ENCODE measurements around the gene LSAMP. TPM values are rescaled to one million over a fixed set of nuclear protein-coding genes. Genes with fewer than 3 reads are reported as not detected.

LSAMP gene
- total RNA-seq, 1 experiment from 2014 or later, result 3.1 TPM

- no peak overlapping the region for H3K27ac ChIP-seq (ENCODE audit: low read length)
- in situ Hi-C loops (cut with HindIII; ENCODE audit: low pct_unique_long_range_greater_than_20kb, low sequenced_read_pairs) (no loop called here), intact Hi-C loops (cut with micrococcal nuclease; ENCODE audit: unreplicated experiment) (no loop called here)
- TF ChIP-seq SIN3A (IDR thresholded peaks at IDR 0.05; ENCODE audit: borderline replicate concordance, insufficient read depth, low read depth, low read length) (no peak), TCF7L2 (IDR thresholded peaks at IDR 0.05; ENCODE audit: low read depth, low read length) (no peak), CTCF (IDR thresholded peaks at IDR 0.05) (no peak), POLR2AphosphoS5 (IDR thresholded peaks at IDR 0.05; ENCODE audit: low read depth, low read length) (no peak), REST (IDR thresholded peaks at IDR 0.05; ENCODE audit: insufficient read depth in 1 of 2, low read depth in 2 of 2, low read length in 1 of 2) (no peak)
- H3K27me3 ChIP-seq (ENCODE audit: control insufficient read depth, insufficient read depth, low read length), result no peaks in the 10 kb centered on the region
- H3K4me1 ChIP-seq (ENCODE audit: control insufficient read depth, insufficient read depth, low read length), result no peaks in the 10 kb centered on the region
- DNase-seq (ENCODE audit: low read depth, low spot score) (no peak), ATAC-seq (no peak)
- no peaks in the 10 kb centered on the region for H3K9me3 ChIP-seq (ENCODE audit: control insufficient read depth, insufficient read depth, low read depth, low read length)
- H3K36me3 ChIP-seq (ENCODE audit: control insufficient read depth, insufficient read depth, low read length), result no peaks in the 10 kb centered on the region
- BruUV-seq (replicated peaks), result no TSS peak
- POLR2A ChIA-PET, result no interaction called here
- no peak overlapping the region for H3K4me3 ChIP-seq (ENCODE audit: low read depth in 2 of 2, low read length in 2 of 2)
- CTCF ChIA-PET, result no interaction called here
Measured at GRCh38 chr3:116001151-116001621, 444.1 kb downstream of the LSAMP start.

GRCh38 chr3:116000311-116000710 is 445.0 kb downstream of the LSAMP start:
- Histone ChIP-seq H3K27ac (ENCODE audit: low read length) (no peak overlapping the region), H3K36me3 (ENCODE audit: control insufficient read depth, insufficient read depth, low read length) (no peaks in the 10 kb centered on the region), H3K27me3 (ENCODE audit: control insufficient read depth, insufficient read depth, low read length) (no peaks in the 10 kb centered on the region), H3K4me1 (ENCODE audit: control insufficient read depth, insufficient read depth, low read length) (no peaks in the 10 kb centered on the region), H3K4me3 (ENCODE audit: low read depth in 2 of 2, low read length in 2 of 2) (no peak overlapping the region), H3K9me3 (ENCODE audit: control insufficient read depth, insufficient read depth, low read depth, low read length) (no peaks in the 10 kb centered on the region)
- peak; percentile 58 for DNase-seq (ENCODE audit: low read depth, low spot score)
- in situ Hi-C loops (cut with HindIII; ENCODE audit: low pct_unique_long_range_greater_than_20kb, low sequenced_read_pairs), result no loop called here
- peak; percentile 79 for ATAC-seq
- BruUV-seq (replicated peaks), result no TSS peak
- intact Hi-C loops (cut with micrococcal nuclease; ENCODE audit: unreplicated experiment), result no loop called here
- TF ChIP-seq SIN3A (IDR thresholded peaks at IDR 0.05; ENCODE audit: borderline replicate concordance, insufficient read depth, low read depth, low read length), result no peak
- no peak for TF ChIP-seq POLR2AphosphoS5 (IDR thresholded peaks at IDR 0.05; ENCODE audit: low read depth, low read length)
- no peak for TF ChIP-seq TCF7L2 (IDR thresholded peaks at IDR 0.05; ENCODE audit: low read depth, low read length)
- no peak for TF ChIP-seq REST (IDR thresholded peaks at IDR 0.05; ENCODE audit: insufficient read depth in 1 of 2, low read depth in 2 of 2, low read length in 1 of 2)
- TF ChIP-seq CTCF (IDR thresholded peaks at IDR 0.05), result no peak
- ChIA-PET CTCF (no interaction called here), POLR2A (no interaction called here)
